ENCODE measurements around the gene CLIC5. TPM values are rescaled to one million over a fixed set of nuclear protein-coding genes. Genes with fewer than 3 reads are reported as not detected.
"Not testable (repeated sequence)": the region's sequence is repeated elsewhere in the genome, so short reads cannot be mapped to it uniquely, and the experiment has no call there.

The CLIC5 gene
- total RNA-seq, 1 donor from 2014 or later, result 31.3 TPM

GRCh38 chr6:45929421-45930361 lies 86.0 kb downstream of the CLIC5 start:
- Mint-ChIP-seq H3K27me3 (peaks cover 20% of the 10 kb centered on the region), H3K9me3 (no peaks in the 10 kb centered on the region), H3K27ac (no peak overlapping the region), H3K4me1 (ENCODE audit: unreplicated experiment) (peaks cover 34% of the 10 kb centered on the region), H3K36me3 (peaks cover 4% of the 10 kb centered on the region), H3K4me3 (no peak overlapping the region)
- TF ChIP-seq CTCF (conservative IDR thresholded peaks at IDR 0.05), result no peak
- no peak for DNase-seq (ENCODE audit: extremely low spot score, unreplicated experiment)

GRCh38 chr6:45928721-45929305 lies 86.8 kb downstream of the CLIC5 start:
- no peak overlapping the region for H3K4me3 Mint-ChIP-seq
- TF ChIP-seq CTCF (conservative IDR thresholded peaks at IDR 0.05), result no peak
- no peaks in the 10 kb centered on the region for H3K9me3 Mint-ChIP-seq
- no peak for DNase-seq (ENCODE audit: extremely low spot score, unreplicated experiment)
- H3K27me3 Mint-ChIP-seq, result peaks cover 19% of the 10 kb centered on the region
- H3K27ac Mint-ChIP-seq, result no peak overlapping the region
- H3K4me1 Mint-ChIP-seq (ENCODE audit: unreplicated experiment), result peaks cover 33% of the 10 kb centered on the region
- H3K36me3 Mint-ChIP-seq, result peaks cover 4% of the 10 kb centered on the region

GRCh38 chr6:45927421-45928320 lies 88.0 kb downstream of the CLIC5 start:
- H3K4me3 Mint-ChIP-seq, result no peak overlapping the region

GRCh38 chr6:45926423-45926822 lies 89.2 kb downstream of the CLIC5 start:
- peaks cover 13% of the 10 kb centered on the region for H3K27me3 Mint-ChIP-seq

More at GRCh38 chr6:45927421-45928320, 88.0 kb downstream of the CLIC5 start:
- peak; percentile 2 for DNase-seq (ENCODE audit: extremely low spot score, unreplicated experiment)
- H3K27me3 Mint-ChIP-seq, result peaks cover 16% of the 10 kb centered on the region
- TF ChIP-seq CTCF (conservative IDR thresholded peaks at IDR 0.05), result no peak
- H3K36me3 Mint-ChIP-seq, result no peaks in the 10 kb centered on the region
- H3K9me3 Mint-ChIP-seq, result no peaks in the 10 kb centered on the region
- H3K27ac Mint-ChIP-seq, result no peak overlapping the region
- peaks cover 33% of the 10 kb centered on the region for H3K4me1 Mint-ChIP-seq (ENCODE audit: unreplicated experiment)

More at GRCh38 chr6:45926423-45926822, 89.2 kb downstream of the CLIC5 start:
- not testable (repeated sequence) for H3K27ac Mint-ChIP-seq; H3K9me3 Mint-ChIP-seq; H3K36me3 Mint-ChIP-seq; DNase-seq (ENCODE audit: extremely low spot score, unreplicated experiment); H3K4me3 Mint-ChIP-seq
- peak; percentile 56 for TF ChIP-seq CTCF (conservative IDR thresholded peaks at IDR 0.05)
- H3K4me1 Mint-ChIP-seq (ENCODE audit: unreplicated experiment), result peaks cover 41% of the 10 kb centered on the region

Measured in type B pancreatic cell (in vitro differentiated cells).